HG03442 (cell line): ENCODE measurements around the gene CTNS.

Experiments
- ATAC-seq: cut with Tn5 transposase; IDR thresholded peaks from one replicate; pipeline ENCODE4 v1.9.1; 2021; ENCODE audit warnings: mild to moderate bottlenecking, moderate library complexity; ENCODE audit not compliant: unreplicated experiment

The CTNS gene

DNA sequence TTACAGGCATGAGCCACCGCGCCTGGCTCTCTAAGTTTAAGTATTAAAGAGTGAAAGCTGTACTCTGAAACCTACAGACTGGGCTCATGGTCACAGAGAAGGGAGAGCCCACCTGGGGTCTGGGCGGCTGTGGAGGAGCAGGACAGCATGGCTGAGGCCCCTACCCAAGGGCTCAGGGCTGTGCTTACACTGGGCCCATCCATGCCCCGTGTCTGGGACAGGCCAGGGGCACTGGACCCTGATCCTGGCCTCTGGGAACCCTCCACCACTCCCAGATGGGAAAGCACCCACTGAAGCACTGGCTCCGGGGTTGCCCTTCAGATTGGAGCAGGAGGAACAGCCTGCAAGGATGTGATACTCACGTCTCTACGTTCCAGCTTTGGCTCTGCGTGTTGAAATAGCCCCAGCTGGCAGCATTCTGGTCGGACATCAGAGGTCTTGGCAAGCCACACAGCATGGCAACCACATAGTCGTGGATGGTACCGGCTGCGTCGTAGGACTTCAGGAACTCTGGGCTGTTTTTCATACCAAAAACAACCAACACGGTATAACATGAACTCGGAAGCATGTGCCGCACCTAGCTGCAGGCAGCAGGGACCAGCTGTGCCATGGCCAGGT lies 13.5 kb upstream of the CTNS start:
- ATAC-seq = no peak

DNA sequence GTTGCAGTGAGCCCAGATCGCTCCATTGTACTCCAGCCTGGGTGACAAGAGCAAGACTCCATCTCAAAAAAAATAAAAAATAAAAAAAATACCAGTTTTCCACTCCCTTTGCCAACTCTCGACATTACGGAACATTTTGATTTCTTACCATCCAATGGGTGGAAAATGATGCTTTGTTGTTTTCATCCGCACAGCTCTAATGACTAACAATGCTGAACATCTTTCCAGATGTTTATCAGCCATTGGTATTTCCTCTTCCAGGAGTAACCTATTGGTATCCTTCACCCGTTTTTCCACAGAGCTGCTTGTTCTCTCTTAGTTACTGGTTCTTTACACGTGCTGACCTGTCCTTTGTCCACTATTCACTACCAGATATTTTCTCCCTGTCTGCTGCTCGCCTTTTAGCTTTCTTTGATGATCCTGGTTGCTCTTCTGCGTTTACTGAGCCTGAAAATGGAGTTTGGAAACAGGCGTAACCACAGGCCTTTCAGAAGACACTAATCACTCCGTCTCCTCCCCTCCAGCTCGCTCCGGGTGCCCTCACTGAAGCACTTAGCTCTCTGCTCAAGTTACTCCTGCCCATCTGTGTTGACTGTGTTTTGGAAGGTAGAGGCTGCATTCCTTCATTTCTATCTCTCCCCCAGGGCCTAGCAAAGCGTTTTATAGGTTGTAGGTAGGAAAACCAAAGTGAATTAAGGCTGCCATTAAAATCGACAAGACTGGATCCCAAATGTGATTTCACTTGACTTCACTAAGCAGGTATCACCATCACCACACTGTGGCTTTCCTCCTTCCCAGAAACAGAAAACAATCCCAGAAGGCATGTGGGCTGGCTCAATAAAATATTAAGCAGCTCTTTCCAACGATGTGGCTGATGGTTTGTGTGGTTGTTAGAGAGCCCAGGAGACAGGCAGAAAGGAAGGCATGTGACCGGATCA lies 9.5 kb upstream of the CTNS start:
- ATAC-seq = no peak

DNA sequence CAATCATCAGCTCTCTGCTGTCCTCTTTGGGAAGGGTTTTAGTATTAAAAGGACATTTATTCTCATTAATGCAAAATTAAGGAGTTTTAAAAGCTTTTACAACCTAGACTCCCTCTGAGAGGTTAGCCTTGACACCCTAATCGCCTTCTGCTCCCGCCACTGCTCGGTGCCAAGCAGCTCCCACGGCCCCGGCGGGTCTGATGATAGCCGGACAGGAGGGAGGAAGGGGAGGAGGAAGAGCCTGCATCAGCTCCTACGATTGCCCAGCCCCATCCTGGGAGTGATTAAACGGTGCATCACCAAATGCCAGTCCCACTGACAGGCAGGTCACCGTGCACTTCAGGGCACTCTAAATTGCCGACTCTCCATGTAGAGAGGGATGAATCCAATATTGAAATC lies 8.8 kb upstream of the CTNS start:
- no peak for ATAC-seq

GRCh38 chr17:3630781-3631180 lies 5.8 kb upstream of the CTNS start:
- no peak for ATAC-seq

DNA sequence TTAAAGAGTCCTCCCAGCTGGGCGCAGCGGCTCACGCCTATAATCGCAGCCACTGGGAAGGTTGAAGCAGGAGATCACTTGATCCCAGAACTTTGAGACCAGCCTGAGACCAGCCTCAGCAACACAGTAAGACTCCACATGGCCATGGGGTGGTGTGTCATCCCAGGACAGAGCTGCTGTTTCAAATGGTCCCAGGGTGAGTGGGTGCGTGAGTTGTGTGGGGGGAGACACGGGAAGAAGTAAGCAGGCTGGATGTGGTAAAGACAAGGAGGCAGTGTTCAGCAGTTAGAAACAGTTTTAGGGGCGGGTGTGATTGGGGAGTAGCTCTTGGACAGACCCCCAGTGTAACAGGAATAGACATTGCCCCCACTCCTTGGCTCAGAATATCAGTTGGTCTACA lies 4.3 kb upstream of the CTNS start:
- no peak for ATAC-seq

GRCh38 chr17:3635474-3636153 lies 946 bp upstream of the CTNS start:
- ATAC-seq = no peak

GRCh38 chr17:3636908-3637373 lies 381 bp downstream of the CTNS start:
- peak; percentile 12 for ATAC-seq

DNA sequence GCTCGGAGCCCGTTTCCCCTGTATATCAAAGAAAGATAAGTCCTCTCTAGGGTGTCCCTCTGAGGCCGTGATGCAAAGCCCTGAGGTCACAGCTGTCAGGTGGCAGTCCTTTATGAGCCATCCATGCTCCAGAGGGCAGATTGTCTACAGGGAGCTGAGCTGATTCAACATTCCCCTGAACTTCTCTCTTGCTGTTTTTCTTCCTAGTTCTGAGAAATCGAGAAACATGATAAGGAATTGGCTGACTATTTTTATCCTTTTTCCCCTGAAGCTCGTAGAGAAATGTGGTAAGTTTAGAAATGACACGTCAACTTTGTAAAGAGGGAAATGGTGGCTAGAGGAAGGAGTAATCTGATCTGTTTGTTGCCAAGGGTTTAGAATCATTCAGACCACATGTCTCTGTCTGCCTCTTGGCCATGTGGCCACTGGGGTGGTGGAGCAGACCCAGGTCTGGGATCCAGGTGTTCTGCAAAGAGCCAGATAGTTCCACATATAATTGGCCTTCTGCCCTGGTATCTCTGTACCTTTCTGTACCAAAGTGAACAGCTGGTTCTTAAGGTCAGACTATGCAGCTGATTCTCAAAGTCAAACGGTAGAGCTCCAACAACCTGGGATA lies 3.5 kb downstream of the CTNS start:
- ATAC-seq = no peak

DNA sequence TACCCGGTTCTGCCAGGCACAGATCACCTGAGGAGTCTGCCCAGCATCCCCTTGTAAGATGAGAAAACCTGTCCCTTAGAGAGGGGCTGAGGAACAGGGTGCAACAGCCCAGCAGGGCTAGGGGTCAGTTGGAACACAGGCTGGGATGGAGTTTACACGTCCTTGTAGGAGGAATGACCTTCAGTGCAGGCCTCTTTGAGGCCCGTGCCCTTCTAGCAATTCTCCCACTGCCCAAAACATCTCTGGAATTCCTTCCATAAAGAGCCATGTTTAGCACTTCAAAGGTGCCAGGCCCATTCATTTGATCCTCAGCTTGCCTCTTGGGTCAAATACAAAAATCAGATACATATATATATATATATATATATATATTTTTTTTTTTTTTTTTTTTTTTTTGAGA lies 4.5 kb downstream of the CTNS start:
- no peak for ATAC-seq

- ATAC-seq = no peak
These were observed 5.3 kb downstream of the CTNS start for GRCh38 chr17:3641717-3642486.

DNA sequence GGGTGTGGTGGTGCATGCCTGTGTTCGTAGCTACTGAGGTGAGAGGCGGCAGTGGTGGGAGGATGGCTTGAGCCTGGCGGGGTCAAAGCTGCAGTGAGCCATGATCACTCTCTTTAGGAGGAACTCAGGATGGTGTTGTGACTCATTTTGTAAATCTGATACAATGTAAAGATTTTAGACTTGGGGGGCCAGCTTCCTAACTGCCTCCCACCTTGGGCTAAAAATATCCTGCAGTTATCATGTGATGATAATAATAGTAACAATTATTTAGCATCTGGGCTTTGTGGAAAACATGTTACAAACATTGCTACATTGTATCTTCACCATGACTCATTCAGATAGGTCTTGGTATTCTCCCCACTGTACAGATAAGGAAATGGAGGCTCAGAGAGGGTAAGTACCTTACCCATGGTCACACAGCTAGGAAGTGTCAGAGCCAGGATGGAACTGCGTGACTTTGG lies 7.4 kb downstream of the CTNS start:
- ATAC-seq = no peak

DNA sequence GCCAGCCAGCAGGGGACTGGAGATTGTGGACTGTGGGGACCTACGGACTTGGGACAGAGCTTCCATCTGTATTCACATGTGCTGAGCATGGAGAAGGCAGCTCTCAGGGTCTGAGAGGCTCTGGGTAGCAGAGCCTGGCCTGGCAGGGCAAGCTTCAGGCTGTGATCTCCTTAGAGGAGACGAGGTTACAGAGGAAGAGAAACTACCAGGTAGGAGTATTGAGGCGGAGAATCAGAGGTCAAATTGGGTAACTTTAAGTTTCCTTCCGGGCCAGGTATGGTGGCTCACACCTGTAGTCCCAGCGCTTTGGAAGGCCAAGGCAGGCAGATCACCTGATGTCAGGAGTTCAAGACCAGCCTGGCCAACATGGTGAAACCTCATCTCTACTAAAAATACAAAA lies 8.8 kb downstream of the CTNS start:
- ATAC-seq = no peak

DNA sequence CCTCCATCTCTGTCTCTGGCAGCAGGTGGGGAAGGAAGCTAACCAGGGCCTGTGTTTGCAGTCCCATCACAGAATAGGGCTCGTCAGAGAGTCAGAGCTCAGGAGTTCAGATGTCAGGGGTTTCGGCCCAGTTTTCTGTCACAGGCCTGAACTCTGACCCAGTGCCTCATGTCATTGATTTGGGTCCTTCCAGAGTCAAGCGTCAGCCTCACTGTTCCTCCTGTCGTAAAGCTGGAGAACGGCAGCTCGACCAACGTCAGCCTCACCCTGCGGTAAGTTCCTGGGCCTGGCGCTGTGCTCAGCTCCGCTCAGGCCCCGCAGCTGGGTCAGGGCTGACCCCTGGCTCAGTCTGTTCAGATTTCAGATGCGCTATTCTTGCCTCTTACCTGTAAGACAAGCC lies 10.7 kb downstream of the CTNS start:
- no peak for ATAC-seq

GRCh38 chr17:3647769-3648555 lies 11.4 kb downstream of the CTNS start:
- ATAC-seq = no peak

DNA sequence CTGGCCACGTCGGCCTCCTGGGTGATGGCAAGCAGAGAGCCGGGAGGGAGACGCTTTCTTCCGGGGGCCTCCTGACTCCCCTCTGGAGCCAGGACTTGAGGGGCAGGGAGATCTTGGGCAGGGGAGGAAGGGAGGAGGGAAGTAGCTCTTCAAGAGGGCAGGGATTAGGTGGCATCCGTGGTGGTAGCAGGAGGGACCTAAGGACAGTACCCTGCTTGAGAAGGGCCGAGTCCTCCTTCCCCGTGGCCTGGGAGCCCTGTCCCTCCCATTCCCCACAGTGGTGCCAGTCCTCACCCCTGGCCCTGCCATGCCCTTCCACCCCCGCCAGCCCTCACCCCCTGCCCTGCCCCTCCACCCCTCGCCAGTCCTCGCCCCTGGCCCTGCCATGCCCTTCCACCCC lies 19.2 kb downstream of the CTNS start:
- ATAC-seq = no peak

DNA sequence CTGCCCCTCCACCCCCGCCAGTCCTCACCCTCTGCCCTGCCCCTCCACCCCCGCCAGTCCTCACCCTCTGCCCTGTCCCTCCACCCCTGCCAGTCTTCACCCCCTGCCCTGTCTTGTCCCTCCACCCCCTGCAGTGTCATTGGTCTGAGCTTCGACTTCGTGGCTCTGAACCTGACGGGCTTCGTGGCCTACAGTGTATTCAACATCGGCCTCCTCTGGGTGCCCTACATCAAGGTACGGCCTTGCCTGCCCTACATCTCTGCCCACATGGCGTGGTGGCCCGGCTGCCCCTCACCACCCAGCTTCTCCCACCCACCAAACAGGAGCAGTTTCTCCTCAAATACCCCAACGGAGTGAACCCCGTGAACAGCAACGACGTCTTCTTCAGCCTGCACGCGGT lies 19.8 kb downstream of the CTNS start:
- ATAC-seq = no peak

DNA sequence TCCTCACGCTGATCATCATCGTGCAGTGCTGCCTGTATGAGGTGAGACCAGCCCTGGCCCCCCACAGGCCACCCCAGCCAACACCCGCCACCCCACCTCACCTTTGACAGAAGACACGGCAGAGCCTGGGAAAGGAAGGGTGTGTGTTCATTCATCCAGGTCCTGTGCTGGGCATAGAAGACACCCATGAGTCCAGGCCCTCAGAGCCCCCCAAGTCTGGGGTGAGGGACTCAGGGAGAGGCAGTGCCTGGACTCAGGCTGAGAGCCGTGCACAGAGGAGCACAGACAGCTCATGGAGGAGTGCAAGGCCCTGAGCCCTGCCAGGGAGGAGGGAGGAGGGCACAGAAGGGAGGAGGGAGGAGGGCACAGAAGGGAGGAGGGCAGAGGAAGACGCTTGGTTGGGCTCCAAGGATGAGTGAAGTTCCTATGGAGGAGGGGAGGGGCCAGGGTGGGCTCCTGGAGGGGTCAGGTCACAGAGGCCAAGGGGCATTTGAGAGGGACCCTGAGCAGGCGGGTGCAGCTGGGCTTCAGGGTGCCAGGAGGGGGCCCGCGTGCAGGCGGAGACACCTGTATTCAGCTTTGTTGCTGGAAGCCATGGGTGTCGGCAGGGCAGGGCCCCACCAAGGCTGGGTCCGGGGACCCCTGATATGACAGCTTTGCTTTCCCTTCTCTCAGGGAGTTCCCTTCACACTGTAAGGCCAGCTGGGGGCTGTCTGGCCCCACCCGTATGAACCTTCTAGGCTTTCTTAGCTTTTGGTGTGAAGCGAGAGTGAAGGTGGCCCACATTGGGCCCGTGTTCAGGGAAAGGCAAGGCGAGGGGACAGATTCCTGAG lies 20.4 kb downstream of the CTNS start:
- ATAC-seq = no peak

GRCh38 chr17:3657588-3657869 lies 21.0 kb downstream of the CTNS start:
- no peak for ATAC-seq
